ENCODE data around the gene MARCHF2. TPM values are rescaled to one million over a fixed set of nuclear protein-coding genes. Genes with fewer than 3 reads are reported as not detected.
"Not testable (repeated sequence)": the region's sequence is repeated elsewhere in the genome, so short reads cannot be mapped to it uniquely, and the experiment has no call there.

The MARCHF2 gene
- total RNA-seq = 165 and 247 TPM in 2 replicates

- DNase-seq = peak; percentile 99
Observed at GRCh38 chr19:8412783-8413628, at the start of gene MARCHF2. TSS of gene MARCHF2 (plus strand) at chr19:8413305. CDS start at chr19:8421841, 8,536 bp downstream.

- DNase-seq = peak; percentile 72
Observed at GRCh38 chr19:8363803-8364771, 49.0 kb upstream of the MARCHF2 start, which contains the start of gene ANGPTL4. TSS of gene ANGPTL4 (plus strand) at chr19:8364155. CDS start at chr19:8364322, 167 bp downstream.

GRCh38 chr19:8366121-8366581, 47.0 kb upstream of the MARCHF2 start:
- DNase-seq = peak; percentile 12

- DNase-seq = peak; percentile 32
Observed at GRCh38 chr19:8366961-8367326, 46.2 kb upstream of the MARCHF2 start.

GRCh38 chr19:8367327-8368001, 45.6 kb upstream of the MARCHF2 start:
- peak; percentile 85 for DNase-seq

DNA sequence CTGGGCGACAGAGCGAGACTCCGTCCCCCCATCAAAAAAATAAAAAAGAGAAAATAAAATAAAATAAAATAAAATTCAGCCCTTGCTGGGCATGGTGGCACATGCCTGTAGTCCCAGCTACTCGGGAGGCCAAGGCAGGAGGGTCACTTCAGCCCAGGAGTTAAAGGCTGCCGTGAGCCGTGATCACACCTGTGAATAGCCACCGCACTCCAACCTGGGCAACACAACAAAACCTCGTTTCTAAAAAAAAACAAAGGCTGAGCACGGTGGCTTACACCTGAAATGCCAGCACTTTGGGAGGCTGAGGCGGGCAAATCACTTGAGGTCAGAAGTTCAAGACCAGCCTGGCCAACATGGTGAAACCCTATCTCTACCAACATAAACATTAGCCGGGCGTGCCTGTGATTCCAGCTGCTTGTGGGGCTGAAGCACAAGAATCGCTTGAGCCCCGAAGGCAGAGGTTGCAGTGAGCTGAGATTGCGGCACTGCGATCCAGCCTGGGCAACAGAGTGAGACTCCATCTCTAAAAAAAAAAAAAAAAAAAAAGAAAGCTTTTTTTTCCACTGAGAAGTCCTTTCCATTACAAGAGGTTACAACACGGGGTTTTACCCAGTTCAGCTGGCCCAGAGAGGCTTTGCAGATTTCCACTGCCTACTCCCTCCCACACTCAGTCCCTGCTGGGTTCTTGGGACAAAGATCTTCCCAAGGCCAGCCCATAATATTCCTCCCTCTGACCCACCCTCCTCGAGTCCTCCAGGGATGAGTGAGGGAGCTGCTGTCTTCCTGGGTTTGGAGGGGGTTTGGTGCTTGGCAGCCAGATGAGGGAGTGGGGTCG, 42.7 kb upstream of the MARCHF2 start:
- no peak for DNase-seq

- DNase-seq = peak; percentile 7
Observed at GRCh38 chr19:8371011-8371804, 41.9 kb upstream of the MARCHF2 start.

DNA sequence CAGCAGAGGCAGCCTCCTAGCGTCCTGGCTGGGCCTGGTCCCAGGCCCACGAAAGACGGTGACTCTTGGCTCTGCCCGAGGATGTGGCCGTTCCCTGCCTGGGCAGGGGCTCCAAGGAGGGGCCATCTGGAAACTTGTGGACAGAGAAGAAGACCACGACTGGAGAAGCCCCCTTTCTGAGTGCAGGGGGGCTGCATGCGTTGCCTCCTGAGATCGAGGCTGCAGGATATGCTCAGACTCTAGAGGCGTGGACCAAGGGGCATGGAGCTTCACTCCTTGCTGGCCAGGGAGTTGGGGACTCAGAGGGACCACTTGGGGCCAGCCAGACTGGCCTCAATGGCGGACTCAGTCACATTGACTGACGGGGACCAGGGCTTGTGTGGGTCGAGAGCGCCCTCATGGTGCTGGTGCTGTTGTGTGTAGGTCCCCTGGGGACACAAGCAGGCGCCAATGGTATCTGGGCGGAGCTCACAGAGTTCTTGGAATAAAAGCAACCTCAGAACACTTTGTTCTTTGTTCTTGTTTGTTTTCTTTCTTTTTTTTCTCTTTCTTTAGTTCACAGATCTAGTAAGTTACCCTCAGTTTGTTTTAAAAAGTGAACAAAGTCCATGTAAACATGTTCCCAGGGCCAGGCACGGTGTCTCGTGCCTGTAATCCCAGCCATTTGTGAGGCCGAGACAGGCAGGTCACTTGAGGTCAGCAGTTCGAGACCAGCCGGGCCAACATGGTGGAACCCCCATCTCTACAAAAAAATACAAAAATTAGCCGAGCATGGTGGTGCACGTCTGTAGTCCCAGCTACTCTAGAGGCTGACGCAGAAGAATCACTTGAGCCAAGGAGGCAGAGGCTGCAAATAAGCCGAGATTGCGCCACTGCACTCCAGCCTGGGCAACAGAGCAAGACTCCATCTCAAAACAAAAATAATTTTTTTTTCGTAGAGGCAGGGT, 39.0 kb upstream of the MARCHF2 start:
- DNase-seq = no peak

GRCh38 chr19:8375766-8376165, 37.3 kb upstream of the MARCHF2 start:
- DNase-seq = not testable (repeated sequence)

DNA sequence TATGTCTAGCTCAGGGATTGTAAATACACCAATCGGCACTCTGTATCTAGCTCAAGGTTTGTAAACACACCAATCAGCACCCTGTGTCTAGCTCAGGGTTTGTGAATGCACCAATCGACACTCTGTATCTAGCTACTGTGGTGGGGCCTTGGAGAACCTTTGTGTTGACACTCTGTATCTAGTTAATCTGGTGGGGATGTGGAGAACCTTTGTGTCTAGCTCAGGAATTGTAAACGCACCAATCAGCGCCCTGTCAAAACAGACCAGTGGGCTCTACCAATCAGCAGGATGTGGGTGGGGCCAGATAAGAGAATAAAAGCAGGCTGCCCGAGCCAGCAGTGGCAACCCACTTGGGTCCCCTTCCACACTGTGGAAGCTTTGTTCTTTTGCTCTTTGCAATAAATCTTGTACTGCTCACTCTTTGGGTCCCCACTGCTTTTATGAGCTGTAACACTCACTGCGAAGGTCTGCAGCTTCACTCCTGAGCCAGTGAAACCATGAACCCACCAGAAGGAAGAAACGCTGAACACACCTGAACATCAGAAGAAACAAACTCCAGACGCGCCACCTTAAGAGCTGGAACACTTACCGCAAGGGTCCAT, 36.6 kb upstream of the MARCHF2 start:
- DNase-seq = not testable (repeated sequence)

- DNase-seq = no peak
Observed at GRCh38 chr19:8377598-8377997, 35.5 kb upstream of the MARCHF2 start.

DNA sequence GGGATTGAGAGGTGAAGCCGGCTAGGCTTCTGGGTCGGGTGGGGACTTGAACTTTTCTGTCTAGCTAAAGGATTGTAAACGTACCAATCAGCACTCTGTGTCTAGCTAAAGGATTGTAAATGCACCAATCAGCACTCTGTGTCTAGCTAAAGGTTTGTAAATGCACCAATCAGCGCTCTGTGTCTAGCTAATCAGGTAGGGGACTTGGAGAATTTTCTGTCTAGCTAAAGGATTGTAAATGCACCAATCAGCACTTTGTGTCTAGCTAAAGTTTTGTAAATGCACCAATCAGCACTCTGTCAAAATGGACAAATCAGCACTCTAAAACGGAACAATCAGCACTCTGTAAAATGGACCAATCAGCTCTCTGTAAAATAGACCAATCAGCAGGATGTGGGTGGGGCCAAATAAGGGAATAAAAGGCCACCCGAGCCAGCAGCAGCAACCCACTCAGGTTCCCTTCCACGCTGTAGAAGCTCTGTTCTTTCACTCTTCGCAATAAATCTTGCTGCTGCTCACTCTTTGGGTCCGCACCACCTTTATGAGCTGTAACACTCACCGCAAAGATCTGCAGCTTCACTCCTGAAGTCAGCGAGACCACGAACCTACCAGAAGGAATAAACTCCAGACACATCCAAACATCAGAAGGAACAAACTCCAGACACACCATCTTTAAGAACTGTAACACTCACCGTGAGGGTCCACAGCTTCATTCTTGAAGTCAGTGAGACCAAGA, 33.8 kb upstream of the MARCHF2 start:
- not testable (repeated sequence) for DNase-seq

DNA sequence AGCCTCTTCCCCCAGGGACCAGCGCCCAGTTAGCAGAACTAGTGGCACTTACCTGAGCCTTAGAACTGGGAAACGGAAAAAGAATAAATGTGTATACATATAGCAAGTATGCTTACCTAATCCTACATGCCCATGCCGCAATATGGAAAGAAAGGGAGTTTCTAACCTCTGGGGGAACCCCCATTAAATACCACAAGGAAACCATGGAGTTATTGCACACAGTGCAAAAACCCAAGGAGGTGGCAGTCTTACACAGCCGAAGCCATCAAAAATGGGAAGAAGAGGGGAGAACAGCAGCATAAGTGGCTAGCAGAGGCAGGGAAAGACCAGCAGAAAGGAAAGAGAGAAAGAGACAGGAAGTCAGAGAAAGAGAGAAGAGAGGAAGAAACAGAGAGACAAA, 28.5 kb upstream of the MARCHF2 start:
- DNase-seq = not testable (repeated sequence)

DNA sequence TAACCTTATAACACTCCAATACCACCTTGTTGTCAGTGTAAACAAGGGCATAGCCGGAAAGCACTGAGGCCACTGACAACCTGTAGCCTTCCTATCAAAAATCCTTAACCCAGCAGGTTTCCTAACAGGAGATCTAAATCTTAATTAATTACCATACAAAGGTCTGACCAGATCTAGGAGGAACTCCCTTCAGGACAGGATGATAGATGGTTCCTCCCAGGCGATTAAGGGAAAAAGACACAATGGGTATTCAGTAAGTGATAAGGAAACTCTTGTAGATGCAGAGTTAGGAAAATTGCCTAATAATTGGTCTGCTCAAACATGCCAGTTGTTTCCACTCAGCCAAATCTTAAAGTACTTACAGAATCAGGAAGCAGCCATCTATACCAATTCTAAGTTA, 28.0 kb upstream of the MARCHF2 start:
- not testable (repeated sequence) for DNase-seq

DNA sequence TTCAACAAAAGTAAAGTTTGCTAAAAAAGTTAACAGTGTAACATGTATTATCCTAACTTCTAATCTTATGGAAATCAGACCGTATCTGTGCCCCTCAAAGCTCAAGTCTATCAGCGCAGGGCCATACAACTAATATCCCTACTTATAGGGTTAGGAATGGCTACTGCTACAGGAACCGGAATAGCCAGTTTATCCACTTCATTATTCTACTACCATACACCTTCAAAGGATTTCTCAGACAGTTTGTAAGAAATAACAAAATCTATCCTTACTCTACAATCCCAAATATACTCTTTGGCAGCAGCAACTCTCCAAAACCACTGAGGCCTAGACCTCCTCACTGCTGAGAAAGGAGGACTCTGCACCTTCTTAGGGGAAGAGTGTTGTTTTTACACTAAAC, 27.5 kb upstream of the MARCHF2 start:
- DNase-seq = not testable (repeated sequence)

DNA sequence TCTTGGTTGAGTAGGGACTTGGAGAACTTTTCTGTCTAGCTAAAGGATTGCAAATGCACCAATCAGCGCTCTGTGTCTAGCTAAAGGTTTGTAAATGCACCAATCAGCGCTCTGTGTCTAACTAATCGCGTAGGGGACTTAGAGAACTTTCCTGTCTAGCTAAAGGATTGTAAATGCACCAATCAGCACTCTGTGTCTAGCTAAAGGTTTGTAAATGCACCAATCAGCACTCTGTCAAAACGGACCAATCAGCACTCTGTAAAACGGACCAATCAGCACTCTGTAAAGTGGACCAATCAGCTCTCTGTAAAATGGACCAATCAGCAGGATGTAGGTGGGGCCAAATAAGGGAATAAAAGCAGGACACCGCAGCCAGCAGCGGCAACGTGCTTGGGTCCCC, 26.7 kb upstream of the MARCHF2 start:
- not testable (repeated sequence) for DNase-seq

DNA sequence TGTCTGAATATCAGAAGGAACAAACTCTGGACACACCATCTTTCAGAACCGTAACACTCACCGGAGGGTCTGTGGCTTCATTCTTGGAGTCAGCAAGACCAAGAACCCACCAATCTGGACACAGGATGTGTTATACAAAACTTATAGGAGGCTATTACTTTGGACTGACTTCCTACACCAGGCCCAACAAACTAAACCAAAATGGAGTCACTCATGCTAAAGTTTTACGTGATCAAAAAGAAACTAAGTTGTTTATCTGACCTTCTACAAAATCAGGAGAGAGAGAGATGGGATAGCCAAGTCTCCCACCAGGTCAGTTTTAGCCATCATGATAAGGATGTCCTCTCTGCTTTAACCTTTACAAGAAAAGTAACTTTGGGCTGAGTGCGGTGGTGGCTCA, 26.1 kb upstream of the MARCHF2 start:
- no peak for DNase-seq

All from dermis blood vessel endothelial cell (primary cell).